GM10847 (cell line): ENCODE results near the gene REXO4.

Experiments used
- POLR2A ChIP-seq: IDR thresholded peaks from 2 replicates; pipeline ENCODE4 v1.6.1; 2011; ENCODE audit not compliant: insufficient read length; ENCODE audit errors: extremely low read depth

Gene REXO4

GRCh38 chr9:133455936-133456335 is 38.1 kb upstream of the REXO4 start:
- TF ChIP-seq POLR2A = no peak

GRCh38 chr9:133454943-133455673 is 37.3 kb upstream of the REXO4 start:
- TF ChIP-seq POLR2A = no peak

- TF ChIP-seq POLR2A = no peak
Measured at GRCh38 chr9:133454325-133454724, 36.5 kb upstream of the REXO4 start.

DNA sequence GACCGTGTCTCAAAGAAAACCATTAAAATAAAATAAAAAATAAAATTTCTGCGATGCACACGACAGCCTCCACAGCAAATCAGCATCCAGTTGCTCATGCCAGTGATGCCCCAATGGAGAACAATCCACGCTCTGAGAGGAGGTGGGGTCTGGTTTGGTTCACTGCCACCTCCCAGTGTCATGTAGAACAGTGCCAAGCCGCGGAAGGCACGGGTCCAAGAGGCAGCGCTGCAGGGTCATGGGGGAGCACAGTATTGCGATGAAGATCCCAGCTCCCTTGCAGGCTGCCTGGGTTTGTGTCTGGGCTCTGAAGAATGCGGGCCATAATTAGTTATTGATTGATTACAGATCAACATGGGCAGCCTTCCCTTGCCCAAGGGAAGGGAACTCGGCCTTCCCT is 35.8 kb upstream of the REXO4 start:
- no peak for TF ChIP-seq POLR2A

- TF ChIP-seq POLR2A = no peak
Measured at GRCh38 chr9:133452562-133452961, 34.8 kb upstream of the REXO4 start.

- no peak for TF ChIP-seq POLR2A
Measured at GRCh38 chr9:133449760-133450159, 31.9 kb upstream of the REXO4 start.

GRCh38 chr9:133448487-133448972 is 30.7 kb upstream of the REXO4 start:
- TF ChIP-seq POLR2A = no peak

DNA sequence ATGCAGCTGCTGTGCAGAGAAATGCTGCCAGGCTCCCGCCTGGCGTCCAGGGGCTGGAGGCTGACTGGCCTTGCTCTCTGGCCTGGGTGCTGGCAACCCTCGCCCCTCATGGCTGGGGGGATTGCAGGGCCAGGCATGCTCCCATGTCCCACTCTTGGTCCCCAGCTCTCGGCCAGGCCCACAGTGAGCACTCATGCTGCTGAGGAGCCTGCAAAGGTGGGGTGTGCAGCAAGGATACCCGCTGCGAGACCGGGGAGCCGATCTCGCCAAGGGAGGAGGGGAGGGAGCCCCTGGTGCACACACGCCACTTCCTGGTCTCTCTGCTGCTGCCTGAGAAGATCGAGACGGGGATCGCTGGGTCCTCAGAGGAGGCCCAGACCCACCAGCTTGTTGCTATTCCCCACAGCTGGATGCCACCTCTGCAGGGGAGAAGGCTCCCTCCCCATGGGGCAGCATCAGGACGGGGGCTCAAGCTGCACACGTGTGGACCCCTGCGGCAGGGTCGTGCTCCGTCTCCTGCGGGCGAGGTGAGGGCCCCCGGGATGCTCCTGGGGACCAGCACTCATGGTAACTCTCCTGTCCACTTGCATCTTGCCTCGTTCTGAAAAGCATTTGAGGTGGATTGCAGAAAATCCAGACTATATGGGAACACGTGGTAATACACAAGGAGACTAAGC is 27.6 kb upstream of the REXO4 start:
- TF ChIP-seq POLR2A = no peak

DNA sequence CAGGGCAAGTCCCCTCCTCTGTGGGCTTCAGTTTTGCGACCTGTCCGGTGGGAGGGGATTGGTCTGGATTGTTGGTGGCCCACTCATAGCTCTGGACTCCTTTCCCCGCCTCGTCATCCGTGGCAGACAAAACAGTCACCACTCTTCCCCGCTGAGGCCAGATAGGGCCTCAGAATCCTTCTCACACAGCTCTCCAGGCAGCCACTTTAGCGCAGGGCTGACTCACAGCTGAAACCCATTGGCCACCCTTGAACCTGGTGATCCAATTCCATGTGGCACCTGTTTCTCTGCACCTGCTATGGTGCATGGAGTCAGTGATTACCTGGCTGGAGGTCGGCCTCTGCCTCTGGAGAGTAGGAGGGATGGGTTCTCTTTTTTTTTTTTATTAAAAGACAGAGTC is 26.2 kb upstream of the REXO4 start:
- TF ChIP-seq POLR2A = no peak

DNA sequence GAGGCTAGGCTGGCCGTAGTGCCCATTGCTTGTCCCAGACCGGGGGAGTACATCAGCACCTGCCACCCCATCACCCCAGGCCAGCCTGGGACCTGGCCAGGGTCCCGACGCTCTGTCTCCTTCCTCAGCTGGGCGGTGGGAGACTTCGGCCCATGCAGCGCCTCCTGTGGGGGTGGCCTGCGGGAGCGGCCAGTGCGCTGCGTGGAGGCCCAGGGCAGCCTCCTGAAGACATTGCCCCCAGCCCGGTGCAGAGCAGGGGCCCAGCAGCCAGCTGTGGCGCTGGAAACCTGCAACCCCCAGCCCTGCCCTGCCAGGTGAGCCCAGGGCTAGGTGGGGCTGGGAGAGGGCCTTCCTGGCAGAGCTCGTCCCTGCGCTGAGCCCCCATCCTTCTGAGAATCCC is 25.4 kb upstream of the REXO4 start:
- no peak for TF ChIP-seq POLR2A

- no peak for TF ChIP-seq POLR2A
Measured at GRCh38 chr9:133441571-133441970, 23.8 kb upstream of the REXO4 start.

GRCh38 chr9:133440874-133441273 is 23.1 kb upstream of the REXO4 start:
- TF ChIP-seq POLR2A = no peak

DNA sequence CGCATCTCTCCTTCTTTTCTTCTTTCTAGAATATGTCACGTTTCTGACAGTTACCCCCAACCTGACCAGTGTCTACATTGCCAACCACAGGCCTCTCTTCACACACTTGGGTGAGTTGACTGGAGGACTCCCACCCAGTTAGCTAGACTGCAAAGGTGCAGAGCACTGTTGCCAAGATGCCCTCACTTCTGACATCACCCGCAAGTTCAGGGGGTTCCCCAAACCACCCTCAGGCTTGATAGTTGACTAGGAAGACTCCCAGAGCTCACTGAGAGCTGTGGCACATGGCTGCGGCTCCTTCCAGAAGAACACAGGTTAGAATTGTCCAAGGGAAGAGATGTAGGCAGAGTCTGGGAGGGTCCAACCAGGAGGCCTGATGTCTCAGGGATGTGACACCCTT is 21.5 kb upstream of the REXO4 start:
- TF ChIP-seq POLR2A = no peak

DNA sequence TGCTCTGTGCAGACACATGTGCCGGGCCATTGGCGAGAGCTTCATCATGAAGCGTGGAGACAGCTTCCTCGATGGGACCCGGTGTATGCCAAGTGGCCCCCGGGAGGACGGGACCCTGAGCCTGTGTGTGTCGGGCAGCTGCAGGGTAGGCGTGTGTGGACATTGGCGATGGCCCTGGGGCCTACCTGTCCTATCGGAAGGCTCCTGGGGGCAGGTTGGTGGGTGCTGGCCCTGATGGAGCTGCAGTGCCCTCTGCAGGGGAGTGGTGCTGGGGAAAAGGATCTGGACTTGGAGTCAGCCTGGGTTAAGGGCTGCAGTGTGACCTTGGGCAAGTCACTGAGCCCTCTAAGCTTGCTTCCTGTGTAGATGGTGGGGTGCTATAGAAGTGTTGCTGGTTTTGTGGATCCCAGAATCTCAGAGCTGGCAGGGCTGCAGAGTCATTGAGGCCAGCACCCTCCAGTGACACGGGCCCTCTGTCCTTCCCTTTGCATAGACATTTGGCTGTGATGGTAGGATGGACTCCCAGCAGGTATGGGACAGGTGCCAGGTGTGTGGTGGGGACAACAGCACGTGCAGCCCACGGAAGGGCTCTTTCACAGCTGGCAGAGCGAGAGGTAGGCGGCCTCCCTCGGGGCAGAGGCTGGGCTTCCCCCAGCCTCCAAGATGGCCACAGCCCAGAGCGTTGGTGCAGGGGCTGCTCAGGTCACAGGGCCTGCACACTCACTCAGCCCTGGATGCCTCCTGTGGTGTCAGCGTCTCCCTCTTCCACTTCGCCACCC is 20.1 kb upstream of the REXO4 start:
- TF ChIP-seq POLR2A = no peak

DNA sequence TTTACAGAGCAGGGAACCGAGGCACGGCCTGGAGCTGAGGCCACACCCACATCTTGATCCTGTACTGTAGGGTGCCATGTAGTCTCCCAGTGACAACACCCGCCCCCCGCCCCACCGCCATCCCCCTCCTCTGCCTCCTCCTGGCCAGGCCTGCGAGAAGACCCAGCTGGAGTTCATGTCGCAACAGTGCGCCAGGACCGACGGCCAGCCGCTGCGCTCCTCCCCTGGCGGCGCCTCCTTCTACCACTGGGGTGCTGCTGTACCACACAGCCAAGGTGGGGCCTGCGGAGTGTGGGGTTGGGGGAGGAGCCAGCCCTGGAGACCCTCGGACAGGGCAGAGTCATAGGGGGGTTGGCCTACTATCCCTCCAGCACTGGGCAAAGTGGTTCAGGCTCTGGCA is 18.9 kb upstream of the REXO4 start:
- TF ChIP-seq POLR2A = no peak

GRCh38 chr9:133433351-133433843 is 15.6 kb upstream of the REXO4 start:
- TF ChIP-seq POLR2A = no peak

DNA sequence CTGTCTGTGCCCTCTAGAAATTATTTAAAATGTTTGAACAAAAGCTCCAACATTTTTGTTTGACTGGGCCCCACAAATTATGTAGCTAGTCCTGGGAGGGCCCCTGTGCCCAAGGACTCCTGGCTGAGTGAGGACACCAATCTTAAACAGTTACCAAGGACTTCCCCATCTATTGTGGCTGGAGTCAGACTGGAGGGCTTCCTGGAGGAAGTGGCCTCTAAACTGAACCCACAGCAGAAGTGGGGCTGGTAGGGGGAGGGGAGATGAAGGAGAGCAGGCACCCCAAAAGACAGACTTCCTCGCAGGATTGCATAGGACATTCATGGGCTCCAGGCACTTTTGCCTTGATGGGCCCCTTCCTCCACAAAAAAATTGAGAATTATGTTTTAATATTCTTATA is 12.4 kb upstream of the REXO4 start:
- TF ChIP-seq POLR2A = no peak
